ENCODE measurements around the gene TIAM2.

- no peak for TF ChIP-seq EZH2 (optimal IDR thresholded peaks at IDR 0.05; ENCODE audit: low read depth, low read length)
- no peak for TF ChIP-seq CTCF (IDR thresholded peaks at IDR 0.05; ENCODE audit: low read length)
Observed at GRCh38 chr6:155196911-155197310, 201.8 kb downstream of the TIAM2 start.

All from MM.1S (cell line).